Smooth muscle cell (in vitro differentiated cells): ENCODE results near the gene NARS2. TPM values are rescaled to one million over a fixed set of nuclear protein-coding genes. Genes with fewer than 3 reads are reported as not detected.
A peak's percentile ranks its signal among the peaks of the same experiment; 100 is the strongest.

Experiments used
- DNase-seq: peaks from one replicate; lab custom pipeline; 2025; ENCODE audit not compliant: unreplicated experiment; lab: John Stamatoyannopoulos, UW
- H2AFZ ChIP-seq: fragments of 200-600 bp; sonication (generic); 2 replicates; pipeline ENCODE4 v1.6.0; 2016; ENCODE audit warnings: antibody characterized with exemption, low read depth, mild to moderate bottlenecking
- H3F3A ChIP-seq: fragments of 200-600 bp; sonication (generic); 2 replicates; pipeline ENCODE4 v1.6.0; 2017; ENCODE audit warnings: antibody characterized with exemption, low read depth
- H3K27ac ChIP-seq: fragments of 200-600 bp; sonication (generic); 2 replicates; pipeline ENCODE4 v1.5.1; 2016; ENCODE audit warnings: low read depth, mild to moderate bottlenecking
- H3K27me3 ChIP-seq: fragments of 200-600 bp; sonication (generic); 2 replicates; pipeline ENCODE4 v1.6.1; 2016; ENCODE audit warnings: low read depth, mild to moderate bottlenecking
- H3K36me3 ChIP-seq: fragments of 200-600 bp; sonication (generic); 2 replicates; pipeline ENCODE4 v1.5.1; 2016; ENCODE audit warnings: low read depth
- H3K4me1 ChIP-seq: fragments of 200-600 bp; sonication (generic); 2 replicates; pipeline ENCODE4 v1.5.1; 2016; ENCODE audit warnings: low read depth
- H3K4me2 ChIP-seq: fragments of 200-600 bp; sonication (generic); 2 replicates; pipeline ENCODE4 v1.6.0; 2016; ENCODE audit warnings: mild to moderate bottlenecking
- H3K4me3 ChIP-seq: fragments of 200-600 bp; sonication (generic); 2 replicates; pipeline ENCODE4 v1.5.1; 2016; ENCODE audit warnings: mild to moderate bottlenecking
- H3K79me2 ChIP-seq: fragments of 200-600 bp; sonication (generic); 2 replicates; pipeline ENCODE4 v1.6.0; 2016; ENCODE audit warnings: low read depth, mild to moderate bottlenecking
- H3K9ac ChIP-seq: fragments of 200-600 bp; sonication (generic); 2 replicates; pipeline ENCODE4 v1.6.0; 2016; ENCODE audit warnings: low read depth
- H3K9me3 ChIP-seq: fragments of 200-600 bp; sonication (generic); replicated peaks from 2 replicates; pipeline ENCODE4 v1.5.1; 2016; ENCODE audit warnings: low read depth
- H4K20me1 ChIP-seq: fragments of 200-600 bp; sonication (generic); 2 replicates; pipeline ENCODE4 v1.6.0; 2016; ENCODE audit warnings: low read depth
- WGBS: methylation state at CpG from one replicate; pipeline ENCODE4 v1.1.7; 2016; ENCODE audit warnings: low lambda C conversion rate; 5-methylcytosine and 5-hydroxymethylcytosine counted together
- polyA plus RNA-seq: library from polyadenylated mRNA; unstranded; fragments of >200 nt; fragmentation: Nextera tagmentation; extraction: Ambion mirVana; gene quantifications from 2 replicates; pipeline ENCODE4 v1.2.1, GENCODE V29; 2016
- total RNA-seq: library from RNA; depleted of rRNA; stranded (reverse); fragments of >200 nt; gene quantifications from 2 replicates; pipeline ENCODE4 v1.2.3, GENCODE V29; 2014
- TF ChIP-seq, protein P1 (sequence below): fragments of 200-600 bp; sonication (generic); IDR thresholded peaks from 2 replicates; pipeline ENCODE4 v1.5.1; 2017; ENCODE audit warnings: borderline replicate concordance, mild to moderate bottlenecking, antibody characterized with exemption; ENCODE audit not compliant: insufficient read depth, poor library complexity, severe bottlenecking

The NARS2 gene
- total and polyA plus RNA-seq, 2 experiments from 2014 or later, result 12.2 to 17.4 TPM

DNA sequence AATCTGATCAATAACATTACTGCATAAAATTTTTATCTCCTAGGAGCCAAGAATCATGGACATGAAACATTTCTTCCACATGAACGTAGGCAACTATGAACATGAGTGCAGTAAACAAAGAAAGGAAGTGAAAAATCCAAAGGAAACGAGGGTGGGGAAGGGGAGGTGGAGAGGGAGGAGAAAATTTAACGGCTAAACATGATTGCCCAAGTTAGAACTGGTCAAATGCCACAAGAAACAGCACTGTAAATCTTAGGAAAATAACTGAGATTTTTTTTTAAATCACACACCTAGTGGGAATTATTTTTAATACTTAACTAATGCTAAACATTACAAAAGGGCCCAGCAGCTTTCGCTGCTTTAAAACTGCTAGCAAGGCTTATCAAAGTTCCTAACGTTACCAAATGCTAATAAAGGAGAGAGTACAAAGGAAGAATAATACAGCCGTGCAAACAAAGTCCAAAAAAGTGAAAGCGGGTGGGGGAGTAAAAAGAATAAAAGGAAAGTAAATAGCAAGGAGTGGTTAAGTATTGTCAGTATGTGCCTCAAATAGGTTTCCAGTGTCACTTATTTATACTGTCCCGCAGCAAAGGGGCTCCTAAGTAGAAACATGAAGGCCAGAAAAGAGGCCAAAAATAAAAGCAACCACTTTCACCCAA lies 13.7 kb downstream of the NARS2 start:
- Histone ChIP-seq H3K27me3 (no peaks in the 10 kb centered on the region), H3K4me3 (no peak overlapping the region), H3K79me2 (peaks cover 24% of the 10 kb centered on the region), H2AFZ (no peak overlapping the region), H3K9me3 (no peaks in the 10 kb centered on the region), H4K20me1 (no peaks in the 10 kb centered on the region), H3K4me1 (peaks cover 31% of the 10 kb centered on the region), H3K9ac (no peak overlapping the region), H3K4me2 (no peak overlapping the region), H3K27ac (peak overlapping the region; percentile 79), H3F3A (no peaks in the 10 kb centered on the region), H3K36me3 (no peaks in the 10 kb centered on the region)
- DNase-seq, result no peak
- TF ChIP-seq, protein P1, sequence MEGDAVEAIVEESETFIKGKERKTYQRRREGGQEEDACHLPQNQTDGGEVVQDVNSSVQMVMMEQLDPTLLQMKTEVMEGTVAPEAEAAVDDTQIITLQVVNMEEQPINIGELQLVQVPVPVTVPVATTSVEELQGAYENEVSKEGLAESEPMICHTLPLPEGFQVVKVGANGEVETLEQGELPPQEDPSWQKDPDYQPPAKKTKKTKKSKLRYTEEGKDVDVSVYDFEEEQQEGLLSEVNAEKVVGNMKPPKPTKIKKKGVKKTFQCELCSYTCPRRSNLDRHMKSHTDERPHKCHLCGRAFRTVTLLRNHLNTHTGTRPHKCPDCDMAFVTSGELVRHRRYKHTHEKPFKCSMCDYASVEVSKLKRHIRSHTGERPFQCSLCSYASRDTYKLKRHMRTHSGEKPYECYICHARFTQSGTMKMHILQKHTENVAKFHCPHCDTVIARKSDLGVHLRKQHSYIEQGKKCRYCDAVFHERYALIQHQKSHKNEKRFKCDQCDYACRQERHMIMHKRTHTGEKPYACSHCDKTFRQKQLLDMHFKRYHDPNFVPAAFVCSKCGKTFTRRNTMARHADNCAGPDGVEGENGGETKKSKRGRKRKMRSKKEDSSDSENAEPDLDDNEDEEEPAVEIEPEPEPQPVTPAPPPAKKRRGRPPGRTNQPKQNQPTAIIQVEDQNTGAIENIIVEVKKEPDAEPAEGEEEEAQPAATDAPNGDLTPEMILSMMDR, result no peak
- WGBS, result 59% methylated on average over 8 of the region's 8 CpGs

DNA sequence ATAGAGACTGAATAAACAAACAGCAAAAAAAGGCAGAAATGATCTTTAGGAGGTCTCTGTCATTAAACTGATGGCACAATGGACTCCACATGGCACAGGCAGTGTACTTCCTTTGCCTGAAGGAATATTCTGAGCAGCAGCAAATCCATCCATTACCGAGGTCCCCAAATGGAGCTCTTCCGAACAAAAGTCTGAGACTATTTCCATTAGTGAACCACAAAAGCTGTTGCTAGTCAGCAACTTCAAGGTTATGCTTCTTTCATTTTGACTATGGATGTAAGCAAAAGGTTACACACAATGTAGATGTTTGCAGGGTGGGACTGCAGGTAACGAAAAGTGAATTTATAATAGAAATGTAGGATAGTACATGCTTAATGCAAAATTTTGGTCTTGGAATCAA lies 14.5 kb downstream of the NARS2 start:
- no peaks in the 10 kb centered on the region for H3K27me3 ChIP-seq

DNA sequence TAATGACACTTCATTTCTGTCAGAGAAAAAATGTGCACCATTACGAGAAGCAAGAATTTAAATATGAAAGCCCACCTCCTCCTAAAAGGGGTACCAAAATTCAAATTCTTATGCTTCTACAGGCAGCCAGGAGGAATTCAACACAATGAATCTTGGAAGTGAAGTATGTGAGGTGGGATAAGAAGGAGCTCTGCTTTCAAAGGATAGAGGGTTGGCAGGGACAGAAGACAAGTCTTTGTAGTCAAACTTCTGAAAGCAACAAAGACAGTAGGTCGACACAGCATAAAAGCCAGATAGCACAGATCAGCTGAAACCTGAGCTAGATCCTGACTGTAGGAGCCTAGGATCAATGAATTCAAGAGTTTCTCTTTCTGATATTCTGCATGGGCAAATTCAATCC lies 17.4 kb downstream of the NARS2 start:
- H2AFZ ChIP-seq, result no peak overlapping the region
- no peaks in the 10 kb centered on the region for H3F3A ChIP-seq
- TF ChIP-seq, protein P1, result no peak
- 85% methylated on average over 2 of the region's 2 CpGs for WGBS
- H3K79me2 ChIP-seq, result peaks cover 19% of the 10 kb centered on the region
- DNase-seq, result no peak
- no peaks in the 10 kb centered on the region for H4K20me1 ChIP-seq
- H3K9me3 ChIP-seq, result no peaks in the 10 kb centered on the region
- peaks cover 5% of the 10 kb centered on the region for H3K36me3 ChIP-seq
- H3K27me3 ChIP-seq, result no peaks in the 10 kb centered on the region
- no peak overlapping the region for H3K4me2 ChIP-seq
- H3K9ac ChIP-seq, result no peak overlapping the region
- peaks cover 30% of the 10 kb centered on the region for H3K4me1 ChIP-seq
- H3K4me3 ChIP-seq, result no peak overlapping the region
- no peak overlapping the region for H3K27ac ChIP-seq

More for the DNA sequence above, 14.5 kb downstream of the NARS2 start:
- no peak for DNase-seq
- H3K36me3 ChIP-seq, result peaks cover 5% of the 10 kb centered on the region
- H3K4me3 ChIP-seq, result no peak overlapping the region
- no peak overlapping the region for H3K9ac ChIP-seq
- H3K4me1 ChIP-seq, result peaks cover 31% of the 10 kb centered on the region
- TF ChIP-seq, protein P1, result no peak
- H2AFZ ChIP-seq, result no peak overlapping the region
- H3K9me3 ChIP-seq, result no peaks in the 10 kb centered on the region
- H4K20me1 ChIP-seq, result no peaks in the 10 kb centered on the region
- H3F3A ChIP-seq, result no peaks in the 10 kb centered on the region
- WGBS, result 84% methylated on average over 3 of the region's 3 CpGs
- peaks cover 24% of the 10 kb centered on the region for H3K79me2 ChIP-seq
- no peak overlapping the region for H3K4me2 ChIP-seq
- no peak overlapping the region for H3K27ac ChIP-seq

DNA sequence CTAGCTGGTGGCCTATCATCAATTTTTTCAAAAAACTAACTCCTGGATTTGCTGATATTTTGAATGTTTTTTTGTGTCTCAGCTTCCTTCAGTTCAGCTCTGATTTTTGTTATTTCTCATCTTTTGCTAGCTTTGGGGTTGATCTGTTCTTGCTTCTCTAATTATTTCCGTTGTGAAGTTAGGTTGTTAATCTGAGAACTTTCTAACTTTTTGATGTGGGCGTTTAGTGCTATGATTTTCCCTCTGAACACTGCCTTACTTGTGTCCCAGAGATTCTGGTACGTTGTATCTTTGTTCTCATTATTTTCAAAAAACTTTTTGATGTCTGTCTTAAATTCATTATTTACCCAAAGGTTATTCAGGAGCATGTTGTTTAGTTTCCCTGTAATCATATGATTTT lies 19.1 kb downstream of the NARS2 start:
- Histone ChIP-seq H3K9me3 (no peaks in the 10 kb centered on the region), H3K4me3 (no peak overlapping the region), H4K20me1 (no peaks in the 10 kb centered on the region), H3K27me3 (no peaks in the 10 kb centered on the region), H3K9ac (no peak overlapping the region), H3K36me3 (peaks cover 5% of the 10 kb centered on the region), H2AFZ (no peak overlapping the region), H3K27ac (no peak overlapping the region), H3K4me1 (peaks cover 16% of the 10 kb centered on the region), H3K79me2 (peaks cover 5% of the 10 kb centered on the region), H3K4me2 (no peak overlapping the region), H3F3A (no peaks in the 10 kb centered on the region)
- 94% methylated on average over 3 of the region's 3 CpGs for WGBS
- TF ChIP-seq, protein P1, result no peak
- DNase-seq, result no peak
